ENCODE data around the gene SMOC2. TPM values are rescaled to one million over a fixed set of nuclear protein-coding genes. Genes with fewer than 3 reads are reported as not detected.

SMOC2 gene
- total and polyA plus RNA-seq, 2 of the 4 experiments (the other 2 are of a cell fraction): not detected

GRCh38 chr6:168411130-168411529, 29.9 kb upstream of the SMOC2 start:
- Histone ChIP-seq H3K27me3 (ENCODE audit: control insufficient read depth, insufficient read depth, low read length) (no peaks in the 10 kb centered on the region), H4K20me1 (ENCODE audit: insufficient read depth, low read length) (no peaks in the 10 kb centered on the region), H3K23ac (ENCODE audit: low read depth, low read length) (no peak overlapping the region), H4K91ac (ENCODE audit: insufficient read depth, low read depth, low read length) (no peak overlapping the region), H2BK15ac (ENCODE audit: low read depth, low read length) (no peak overlapping the region), H3K27ac (ENCODE audit: insufficient read depth, low read length) (no peak overlapping the region), H3K18ac (ENCODE audit: low read depth, low read length) (no peak overlapping the region), H4K5ac (ENCODE audit: low read depth, low read length) (no peak overlapping the region), H3K4me1 (ENCODE audit: control insufficient read depth, insufficient read depth, low read length) (no peaks in the 10 kb centered on the region), H3K4ac (ENCODE audit: low read depth, low read length) (no peak overlapping the region), H2AFZ (replicated peaks; ENCODE audit: low read length, poor library complexity) (no peak overlapping the region), H2BK20ac (ENCODE audit: low read depth, low read length) (no peak overlapping the region), H2AK5ac (ENCODE audit: low read depth, low read length) (no peak overlapping the region), H3K4me3 (ENCODE audit: insufficient read depth, low read depth, low read length) (no peak overlapping the region), H3K9me1 (ENCODE audit: insufficient read depth, low read length) (no peaks in the 10 kb centered on the region), H3K36me3 (ENCODE audit: control insufficient read depth, insufficient read depth, low read length) (no peaks in the 10 kb centered on the region), H3K9ac (ENCODE audit: low read depth, low read length) (no peak overlapping the region), H2BK5ac (ENCODE audit: low read depth, low read length, poor library complexity, severe bottlenecking) (no peak overlapping the region), H3K9me3 (ENCODE audit: control insufficient read depth, insufficient read depth, low read length) (peaks cover 55% of the 10 kb centered on the region), H3K79me1 (ENCODE audit: low read depth in 1 of 2, low read length in 2 of 2) (no peaks in the 10 kb centered on the region), H3K4me2 (ENCODE audit: low read depth, low read length) (no peak overlapping the region), H4K8ac (ENCODE audit: low read depth in 2 of 2, low read length in 2 of 2) (no peak overlapping the region), H2AK9ac (replicated peaks; ENCODE audit: low read depth, low read length, poor library complexity) (peak overlapping the region; percentile 42), H3K56ac (ENCODE audit: extremely low read depth, insufficient read depth, low read length) (no peak overlapping the region), H3K14ac (replicated peaks; ENCODE audit: low read depth, low read length) (no peak overlapping the region), H2BK120ac (ENCODE audit: low read depth, low read length) (no peak overlapping the region)
- TF ChIP-seq BHLHE40 (IDR thresholded peaks at IDR 0.05; ENCODE audit: low read depth, low read length): no peak
- TF ChIP-seq CEBPB (IDR thresholded peaks at IDR 0.05; ENCODE audit: low read depth, low read length): no peak
- TF ChIP-seq CHD1 (IDR thresholded peaks at IDR 0.05; ENCODE audit: low read depth, low read length): no peak
- no peak for TF ChIP-seq POLR2A (IDR thresholded peaks at IDR 0.05; ENCODE audit: low read depth, low read length)
- TF ChIP-seq RAD21 (IDR thresholded peaks at IDR 0.05; ENCODE audit: low read length): no peak
- TF ChIP-seq, protein P1, sequence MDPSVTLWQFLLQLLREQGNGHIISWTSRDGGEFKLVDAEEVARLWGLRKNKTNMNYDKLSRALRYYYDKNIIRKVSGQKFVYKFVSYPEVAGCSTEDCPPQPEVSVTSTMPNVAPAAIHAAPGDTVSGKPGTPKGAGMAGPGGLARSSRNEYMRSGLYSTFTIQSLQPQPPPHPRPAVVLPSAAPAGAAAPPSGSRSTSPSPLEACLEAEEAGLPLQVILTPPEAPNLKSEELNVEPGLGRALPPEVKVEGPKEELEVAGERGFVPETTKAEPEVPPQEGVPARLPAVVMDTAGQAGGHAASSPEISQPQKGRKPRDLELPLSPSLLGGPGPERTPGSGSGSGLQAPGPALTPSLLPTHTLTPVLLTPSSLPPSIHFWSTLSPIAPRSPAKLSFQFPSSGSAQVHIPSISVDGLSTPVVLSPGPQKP (IDR thresholded peaks at IDR 0.05; ENCODE audit: borderline replicate concordance, low read depth, low read length): no peak
- TF ChIP-seq, protein P2, sequence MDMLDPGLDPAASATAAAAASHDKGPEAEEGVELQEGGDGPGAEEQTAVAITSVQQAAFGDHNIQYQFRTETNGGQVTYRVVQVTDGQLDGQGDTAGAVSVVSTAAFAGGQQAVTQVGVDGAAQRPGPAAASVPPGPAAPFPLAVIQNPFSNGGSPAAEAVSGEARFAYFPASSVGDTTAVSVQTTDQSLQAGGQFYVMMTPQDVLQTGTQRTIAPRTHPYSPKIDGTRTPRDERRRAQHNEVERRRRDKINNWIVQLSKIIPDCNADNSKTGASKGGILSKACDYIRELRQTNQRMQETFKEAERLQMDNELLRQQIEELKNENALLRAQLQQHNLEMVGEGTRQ (IDR thresholded peaks at IDR 0.05; ENCODE audit: low read depth, low read length): no peak
- TF ChIP-seq SMC3 (IDR thresholded peaks at IDR 0.05; ENCODE audit: low read depth, low read length): no peak
- no peak for TF ChIP-seq FOS (IDR thresholded peaks at IDR 0.05; ENCODE audit: low read depth, low read length)
- TF ChIP-seq, protein P3, sequence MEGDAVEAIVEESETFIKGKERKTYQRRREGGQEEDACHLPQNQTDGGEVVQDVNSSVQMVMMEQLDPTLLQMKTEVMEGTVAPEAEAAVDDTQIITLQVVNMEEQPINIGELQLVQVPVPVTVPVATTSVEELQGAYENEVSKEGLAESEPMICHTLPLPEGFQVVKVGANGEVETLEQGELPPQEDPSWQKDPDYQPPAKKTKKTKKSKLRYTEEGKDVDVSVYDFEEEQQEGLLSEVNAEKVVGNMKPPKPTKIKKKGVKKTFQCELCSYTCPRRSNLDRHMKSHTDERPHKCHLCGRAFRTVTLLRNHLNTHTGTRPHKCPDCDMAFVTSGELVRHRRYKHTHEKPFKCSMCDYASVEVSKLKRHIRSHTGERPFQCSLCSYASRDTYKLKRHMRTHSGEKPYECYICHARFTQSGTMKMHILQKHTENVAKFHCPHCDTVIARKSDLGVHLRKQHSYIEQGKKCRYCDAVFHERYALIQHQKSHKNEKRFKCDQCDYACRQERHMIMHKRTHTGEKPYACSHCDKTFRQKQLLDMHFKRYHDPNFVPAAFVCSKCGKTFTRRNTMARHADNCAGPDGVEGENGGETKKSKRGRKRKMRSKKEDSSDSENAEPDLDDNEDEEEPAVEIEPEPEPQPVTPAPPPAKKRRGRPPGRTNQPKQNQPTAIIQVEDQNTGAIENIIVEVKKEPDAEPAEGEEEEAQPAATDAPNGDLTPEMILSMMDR (conservative IDR thresholded peaks at IDR 0.05; ENCODE audit: low read depth, low read length): no peak
- TF ChIP-seq MAFK (IDR thresholded peaks at IDR 0.05; ENCODE audit: low read depth, low read length): no peak
- TF ChIP-seq MXI1 (IDR thresholded peaks at IDR 0.05; ENCODE audit: borderline replicate concordance, low read depth, low read length): no peak
- no peak for DNase-seq
- CTCF ChIA-PET: no interaction called here
- in situ Hi-C loops (cut with MboI; ENCODE audit: low sequenced_read_pairs): no loop called here
- dilution Hi-C loops (cut with HindIII; ENCODE audit: low sequenced_read_pairs, unreplicated experiment): no loop called here
- intact Hi-C loops (cut with micrococcal nuclease): no loop called here
- BruUV-seq (replicated peaks): no TSS peak
- 89% methylated on average over 19 of the region's 21 CpGs; no CpG with 5 or more reads in 1 of the 2 experiments for WGBS, 2 experiments (ENCODE audit: extremely low coverage in 2 of 2, insufficient read length in 1 of 2)
- POLR2A ChIA-PET (ENCODE audit: unreplicated experiment): no interaction called here
- ATAC-seq (ENCODE audit: low read depth): no peak

Data from IMR-90 (cell line).